T-helper 1 cell (primary cell): Measurements from ENCODE around the gene ADGRD1.

Experiments
- DNase-seq, 5 donors: peaks; one replicate each; pipeline ENCODE4 v3.0.0-alpha.2; 2012 to 2020

Gene ADGRD1

GRCh38 chr12:131008131-131008912, 54.6 kb downstream of the ADGRD1 start:
- DNase-seq: no peak

- DNase-seq: no peak
Measured at GRCh38 chr12:131008913-131009270, 55.2 kb downstream of the ADGRD1 start.

GRCh38 chr12:131009595-131010395, 56.1 kb downstream of the ADGRD1 start:
- DNase-seq: no peak

GRCh38 chr12:131010396-131011131, 56.9 kb downstream of the ADGRD1 start:
- no peak for DNase-seq

- DNase-seq: no peak
Measured at GRCh38 chr12:131011165-131012079, 57.7 kb downstream of the ADGRD1 start.

GRCh38 chr12:131012279-131013069, 58.8 kb downstream of the ADGRD1 start:
- no peak for DNase-seq

GRCh38 chr12:131013118-131013517, 59.4 kb downstream of the ADGRD1 start:
- no peak for DNase-seq

GRCh38 chr12:131014343-131014742, 60.6 kb downstream of the ADGRD1 start:
- DNase-seq: no peak

GRCh38 chr12:131015581-131016337, 62.1 kb downstream of the ADGRD1 start:
- no peak for DNase-seq

- DNase-seq: no peak
Measured at GRCh38 chr12:131017477-131017991, 63.8 kb downstream of the ADGRD1 start.

GRCh38 chr12:131018019-131018620, 64.4 kb downstream of the ADGRD1 start:
- no peak for DNase-seq

- DNase-seq: no peak
Measured at GRCh38 chr12:131018808-131019397, 65.2 kb downstream of the ADGRD1 start.

GRCh38 chr12:131020326-131021153, 66.8 kb downstream of the ADGRD1 start:
- DNase-seq: no peak

GRCh38 chr12:131021154-131021541, 67.4 kb downstream of the ADGRD1 start:
- DNase-seq: no peak

- no peak for DNase-seq
Measured at GRCh38 chr12:131024026-131024425, 70.3 kb downstream of the ADGRD1 start.

GRCh38 chr12:131024721-131025120, 71.0 kb downstream of the ADGRD1 start:
- no peak for DNase-seq

GRCh38 chr12:131025234-131025633, 71.5 kb downstream of the ADGRD1 start:
- no peak for DNase-seq

GRCh38 chr12:131025939-131026702, 72.4 kb downstream of the ADGRD1 start:
- no peak for DNase-seq
